ENCODE data around the gene FLT1.

DNA sequence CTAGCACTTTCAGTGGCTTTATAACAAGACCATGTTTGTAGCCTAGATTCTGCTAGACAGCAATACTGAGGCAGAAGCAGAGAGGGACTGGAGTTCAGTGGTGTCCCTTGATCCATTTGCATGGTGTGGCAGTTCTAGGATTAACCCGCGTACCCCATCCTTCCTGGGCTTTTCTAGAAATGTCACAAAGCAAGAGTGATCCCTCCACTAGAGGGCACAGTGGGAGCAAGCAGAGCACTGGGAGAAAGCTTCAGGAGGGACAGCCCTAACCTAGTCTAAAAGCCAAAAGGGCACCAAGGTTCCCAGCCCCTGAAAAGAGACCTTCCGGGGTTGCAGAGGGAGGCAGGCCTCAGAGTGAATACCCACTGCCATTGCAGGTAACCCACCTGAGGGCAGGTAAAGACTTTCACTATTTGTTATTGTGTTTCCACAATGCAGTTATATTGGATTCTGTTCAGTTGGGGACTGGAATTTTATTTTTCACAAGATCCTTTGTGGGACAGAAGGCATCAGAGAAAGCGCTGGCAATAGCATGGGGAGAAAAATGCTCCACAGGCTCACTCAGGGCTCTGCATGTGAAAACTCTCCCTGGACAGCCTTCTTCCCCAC is 170.6 kb downstream of the FLT1 start:
- TF ChIP-seq RBM22 (optimal IDR thresholded peaks at IDR 0.05; ENCODE audit: low read length) (no peak), JUN (CRISPR knock-in tag; IDR thresholded peaks at IDR 0.05) (no peak), ZNF354B (CRISPR knock-in tag; IDR thresholded peaks at IDR 0.05) (no peak), MXI1 (IDR thresholded peaks at IDR 0.05; ENCODE audit: borderline replicate concordance, low read depth, low read length) (no peak), ZBTB7A (CRISPR knock-in tag; IDR thresholded peaks at IDR 0.05) (no peak), ZEB1 (IDR thresholded peaks at IDR 0.05; ENCODE audit: insufficient replicate concordance, low read depth) (no peak), MTA3 (CRISPR knock-in tag; IDR thresholded peaks at IDR 0.05) (no peak), IRF2 (CRISPR knock-in tag; IDR thresholded peaks at IDR 0.05) (no peak), TEAD2 (CRISPR knock-in tag; IDR thresholded peaks at IDR 0.05) (no peak)
- TF ChIP-seq, protein P1, sequence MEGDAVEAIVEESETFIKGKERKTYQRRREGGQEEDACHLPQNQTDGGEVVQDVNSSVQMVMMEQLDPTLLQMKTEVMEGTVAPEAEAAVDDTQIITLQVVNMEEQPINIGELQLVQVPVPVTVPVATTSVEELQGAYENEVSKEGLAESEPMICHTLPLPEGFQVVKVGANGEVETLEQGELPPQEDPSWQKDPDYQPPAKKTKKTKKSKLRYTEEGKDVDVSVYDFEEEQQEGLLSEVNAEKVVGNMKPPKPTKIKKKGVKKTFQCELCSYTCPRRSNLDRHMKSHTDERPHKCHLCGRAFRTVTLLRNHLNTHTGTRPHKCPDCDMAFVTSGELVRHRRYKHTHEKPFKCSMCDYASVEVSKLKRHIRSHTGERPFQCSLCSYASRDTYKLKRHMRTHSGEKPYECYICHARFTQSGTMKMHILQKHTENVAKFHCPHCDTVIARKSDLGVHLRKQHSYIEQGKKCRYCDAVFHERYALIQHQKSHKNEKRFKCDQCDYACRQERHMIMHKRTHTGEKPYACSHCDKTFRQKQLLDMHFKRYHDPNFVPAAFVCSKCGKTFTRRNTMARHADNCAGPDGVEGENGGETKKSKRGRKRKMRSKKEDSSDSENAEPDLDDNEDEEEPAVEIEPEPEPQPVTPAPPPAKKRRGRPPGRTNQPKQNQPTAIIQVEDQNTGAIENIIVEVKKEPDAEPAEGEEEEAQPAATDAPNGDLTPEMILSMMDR (CRISPR knock-in tag; IDR thresholded peaks at IDR 0.05): peak; percentile 81
